Measurements from ENCODE around the gene PXMP2. TPM values are rescaled to one million over a fixed set of nuclear protein-coding genes. Genes with fewer than 3 reads are reported as not detected.

The PXMP2 gene
- total RNA-seq, 1 experiment from 2014 or later = 42.7 TPM

DNA sequence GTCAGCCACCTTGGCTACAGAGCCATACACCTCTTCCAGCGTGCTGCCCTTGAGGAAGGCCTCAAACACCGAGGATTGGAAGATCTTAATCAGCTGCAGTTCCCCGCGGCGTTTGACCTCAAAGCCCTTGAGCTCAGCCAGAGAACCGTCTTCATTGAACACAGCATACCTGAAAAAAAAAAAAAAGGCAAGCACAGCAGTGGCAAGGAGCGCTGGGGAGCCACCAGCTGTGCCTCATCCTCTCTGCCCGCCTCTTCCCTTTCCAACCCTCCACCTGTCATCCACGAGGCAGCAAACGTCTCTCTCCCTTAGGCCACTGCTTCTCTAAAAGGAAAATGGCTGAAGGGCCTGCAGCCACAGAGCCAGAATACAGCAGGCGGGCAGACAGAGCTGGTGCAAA is 26.4 kb upstream of the PXMP2 start:
- no peaks in the 10 kb centered on the region for H4K20me1 ChIP-seq (ENCODE audit: low read length)
- H3K4me2 ChIP-seq (ENCODE audit: low read length) = no peak overlapping the region
- ATAC-seq = no peak
- H3K79me2 ChIP-seq (ENCODE audit: low read length) = no peaks in the 10 kb centered on the region
- peaks cover 68% of the 10 kb centered on the region for H3K36me3 ChIP-seq (ENCODE audit: low read depth, low read length)
- H3F3A ChIP-seq (ENCODE audit: low read length, unreplicated experiment) = no peaks in the 10 kb centered on the region
- no peaks in the 10 kb centered on the region for H3K9me2 ChIP-seq (replicated peaks; ENCODE audit: low read length)
- intact Hi-C loops (cut with micrococcal nuclease) = no loop called here
- ChIA-PET CTCF (no interaction called here), POLR2A (ENCODE audit: unreplicated experiment) (no interaction called here)
- H3K9ac ChIP-seq (ENCODE audit: low read length) = no peak overlapping the region
- no peaks in the 10 kb centered on the region for H3K27me3 ChIP-seq (ENCODE audit: low read length)
- TF ChIP-seq EZH2 (IDR thresholded peaks at IDR 0.05; ENCODE audit: low read length, unreplicated experiment) (no peak), EZH2phosphoT487 (IDR thresholded peaks at IDR 0.05; ENCODE audit: borderline replicate concordance, low read length) (no peak)
- TF ChIP-seq, protein P1, sequence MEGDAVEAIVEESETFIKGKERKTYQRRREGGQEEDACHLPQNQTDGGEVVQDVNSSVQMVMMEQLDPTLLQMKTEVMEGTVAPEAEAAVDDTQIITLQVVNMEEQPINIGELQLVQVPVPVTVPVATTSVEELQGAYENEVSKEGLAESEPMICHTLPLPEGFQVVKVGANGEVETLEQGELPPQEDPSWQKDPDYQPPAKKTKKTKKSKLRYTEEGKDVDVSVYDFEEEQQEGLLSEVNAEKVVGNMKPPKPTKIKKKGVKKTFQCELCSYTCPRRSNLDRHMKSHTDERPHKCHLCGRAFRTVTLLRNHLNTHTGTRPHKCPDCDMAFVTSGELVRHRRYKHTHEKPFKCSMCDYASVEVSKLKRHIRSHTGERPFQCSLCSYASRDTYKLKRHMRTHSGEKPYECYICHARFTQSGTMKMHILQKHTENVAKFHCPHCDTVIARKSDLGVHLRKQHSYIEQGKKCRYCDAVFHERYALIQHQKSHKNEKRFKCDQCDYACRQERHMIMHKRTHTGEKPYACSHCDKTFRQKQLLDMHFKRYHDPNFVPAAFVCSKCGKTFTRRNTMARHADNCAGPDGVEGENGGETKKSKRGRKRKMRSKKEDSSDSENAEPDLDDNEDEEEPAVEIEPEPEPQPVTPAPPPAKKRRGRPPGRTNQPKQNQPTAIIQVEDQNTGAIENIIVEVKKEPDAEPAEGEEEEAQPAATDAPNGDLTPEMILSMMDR (conservative IDR thresholded peaks at IDR 0.05; ENCODE audit: low read depth, low read length) = no peak
- H3K4me1 ChIP-seq (ENCODE audit: insufficient read depth, low read length) = no peaks in the 10 kb centered on the region
- no peaks in the 10 kb centered on the region for H3K9me3 ChIP-seq (ENCODE audit: low read length)
- H2AFZ ChIP-seq (ENCODE audit: low read length) = no peak overlapping the region
- no peak overlapping the region for H3K4me3 ChIP-seq (ENCODE audit: low read length)
- DNase-seq = no peak
- no TSS peak for BruUV-seq (replicated peaks)
- no peak overlapping the region for H3K27ac ChIP-seq (ENCODE audit: low read length)

DNA sequence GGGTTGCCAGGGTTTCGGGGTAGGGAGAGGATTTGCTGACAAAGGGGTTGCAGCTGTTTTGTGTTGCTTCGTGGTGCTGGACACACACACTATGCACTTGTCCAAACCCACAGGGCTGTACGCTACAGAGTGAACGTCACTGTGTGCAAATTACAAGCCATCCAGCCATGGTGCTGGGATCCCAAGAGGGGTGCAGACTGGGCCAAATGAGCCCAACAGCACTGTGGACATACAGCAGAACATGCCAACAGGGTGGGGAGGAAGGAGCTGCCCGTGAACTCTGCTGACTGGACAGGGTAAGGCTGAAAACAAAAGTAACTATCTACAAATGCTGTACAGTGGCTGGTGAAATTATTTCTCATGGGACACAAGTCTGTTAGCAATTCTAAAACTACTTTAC is 25.4 kb upstream of the PXMP2 start:
- H3K79me2 ChIP-seq (ENCODE audit: low read length) = no peaks in the 10 kb centered on the region
- no peak overlapping the region for H3K4me3 ChIP-seq (ENCODE audit: low read length)
- H2AFZ ChIP-seq (ENCODE audit: low read length) = no peak overlapping the region
- no peaks in the 10 kb centered on the region for H3K27me3 ChIP-seq (ENCODE audit: low read length)
- no peaks in the 10 kb centered on the region for H3K9me3 ChIP-seq (ENCODE audit: low read length)
- no peak for ATAC-seq
- H3K9ac ChIP-seq (ENCODE audit: low read length) = no peak overlapping the region
- TF ChIP-seq EZH2 (IDR thresholded peaks at IDR 0.05; ENCODE audit: low read length, unreplicated experiment) (no peak), EZH2phosphoT487 (IDR thresholded peaks at IDR 0.05; ENCODE audit: borderline replicate concordance, low read length) (no peak)
- TF ChIP-seq, protein P1 (conservative IDR thresholded peaks at IDR 0.05; ENCODE audit: low read depth, low read length) = no peak
- ChIA-PET POLR2A (ENCODE audit: unreplicated experiment) (no interaction called here), CTCF (no interaction called here)
- no peaks in the 10 kb centered on the region for H4K20me1 ChIP-seq (ENCODE audit: low read length)
- no peak overlapping the region for H3K4me2 ChIP-seq (ENCODE audit: low read length)
- no peak for DNase-seq
- no peaks in the 10 kb centered on the region for H3K4me1 ChIP-seq (ENCODE audit: insufficient read depth, low read length)
- no TSS peak for BruUV-seq (replicated peaks)
- H3K9me2 ChIP-seq (replicated peaks; ENCODE audit: low read length) = no peaks in the 10 kb centered on the region
- H3F3A ChIP-seq (ENCODE audit: low read length, unreplicated experiment) = no peaks in the 10 kb centered on the region
- peaks cover 72% of the 10 kb centered on the region for H3K36me3 ChIP-seq (ENCODE audit: low read depth, low read length)
- intact Hi-C loops (cut with micrococcal nuclease) = no loop called here
- H3K27ac ChIP-seq (ENCODE audit: low read length) = no peak overlapping the region

DNA sequence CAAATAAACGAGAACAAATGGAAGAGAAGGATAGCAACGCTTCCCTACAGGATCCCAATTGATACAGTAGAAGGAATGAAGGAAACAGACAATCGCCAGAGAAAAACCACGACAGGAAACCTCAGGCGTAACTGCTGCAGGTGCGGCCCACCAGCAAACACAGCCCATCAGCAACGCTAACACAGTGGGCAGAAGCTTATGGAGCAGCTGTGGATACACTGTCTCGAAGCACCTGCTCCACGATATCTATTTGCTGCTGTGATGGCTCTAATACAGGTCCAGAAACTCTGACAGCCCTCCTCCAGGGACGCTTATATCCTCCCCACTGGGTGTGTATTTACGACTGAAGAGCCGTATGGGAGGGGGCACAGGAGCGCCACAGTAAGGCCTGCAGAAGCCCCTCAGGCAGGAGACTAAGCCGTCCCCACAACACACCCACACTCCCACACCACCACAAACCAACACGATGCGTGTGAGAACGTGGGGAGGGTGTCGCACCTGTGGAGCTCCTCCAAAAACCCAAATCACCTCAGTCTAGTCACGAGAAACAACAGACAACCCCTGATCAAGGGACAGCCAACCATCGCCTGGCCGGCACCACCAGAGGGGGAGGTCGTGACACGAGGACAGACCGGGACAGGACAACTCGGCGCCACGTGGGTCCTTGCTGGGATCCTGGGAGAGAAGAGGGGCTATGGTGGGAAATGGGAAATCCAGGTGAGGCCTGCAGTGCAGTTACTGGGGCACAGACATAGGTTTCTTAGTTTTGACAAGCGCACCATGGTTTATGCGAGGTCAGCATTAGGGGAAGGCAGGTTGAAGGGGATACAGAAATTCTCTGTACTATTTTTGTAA is 24.3 kb upstream of the PXMP2 start:
- DNase-seq (no peak), ATAC-seq (no peak)
- H3K79me2 ChIP-seq (ENCODE audit: low read length) = no peaks in the 10 kb centered on the region
- H3K4me1 ChIP-seq (ENCODE audit: insufficient read depth, low read length) = no peaks in the 10 kb centered on the region
- H3F3A ChIP-seq (ENCODE audit: low read length, unreplicated experiment) = no peaks in the 10 kb centered on the region
- ChIA-PET POLR2A (ENCODE audit: unreplicated experiment) (no interaction called here), CTCF (no interaction called here)
- H3K27me3 ChIP-seq (ENCODE audit: low read length) = no peaks in the 10 kb centered on the region
- peaks cover 67% of the 10 kb centered on the region for H3K36me3 ChIP-seq (ENCODE audit: low read depth, low read length)
- BruUV-seq (replicated peaks) = no TSS peak
- no peaks in the 10 kb centered on the region for H3K9me2 ChIP-seq (replicated peaks; ENCODE audit: low read length)
- H3K27ac ChIP-seq (ENCODE audit: low read length) = no peak overlapping the region
- no peak overlapping the region for H3K9ac ChIP-seq (ENCODE audit: low read length)
- no peaks in the 10 kb centered on the region for H4K20me1 ChIP-seq (ENCODE audit: low read length)
- H3K4me2 ChIP-seq (ENCODE audit: low read length) = no peak overlapping the region
- no peak overlapping the region for H2AFZ ChIP-seq (ENCODE audit: low read length)
- no peak overlapping the region for H3K4me3 ChIP-seq (ENCODE audit: low read length)
- intact Hi-C loops (cut with micrococcal nuclease) = no loop called here
- TF ChIP-seq EZH2 (IDR thresholded peaks at IDR 0.05; ENCODE audit: low read length, unreplicated experiment) (no peak), EZH2phosphoT487 (IDR thresholded peaks at IDR 0.05; ENCODE audit: borderline replicate concordance, low read length) (no peak)
- TF ChIP-seq, protein P1 (conservative IDR thresholded peaks at IDR 0.05; ENCODE audit: low read depth, low read length) = no peak
- no peaks in the 10 kb centered on the region for H3K9me3 ChIP-seq (ENCODE audit: low read length)
